K562 (cell line): ENCODE measurements around the gene UBL7. TPM values are rescaled to one million over a fixed set of nuclear protein-coding genes. Genes with fewer than 3 reads are reported as not detected.

Experiments used
- ATAC-seq: fragments of 200-7000 bp; cut with Tn5 transposase; 3 replicates; pipeline ENCODE4 v1.9.1; 2020; ENCODE audit warnings: moderate library complexity
- BruUV-seq: library from RNA; stranded (reverse); fragments of 400-500 nt; replicated peaks from 2 replicates; lab custom pipeline; 2021; lab: Mats Ljungman, UMichigan
- CTCF ChIA-PET: fragments of 300-600 bp; formaldehyde crosslinking; extraction: SDS; loops from one replicate; lab custom pipeline; 2021; ENCODE audit warnings: low intra/inter-chr PET ratio; lab: Yijun Ruan, JAX
- POLR2A ChIA-PET: fragments of 300-600, 350-650 bp; sonication (Branson Sonifier 250); formaldehyde crosslinking; extraction: SDS; loops from one replicate; lab custom pipeline; 2021; ENCODE audit warnings: antibody characterized with exemption, inconsistent platforms; lab: Yijun Ruan, JAX
- DNase-seq, 4 experiments: peaks; one replicate each; pipeline versions ENCODE4 v3.0.0 to v3.0.0-alpha.2; 2011 to 2018; ENCODE audit warnings: low spot score in 3 of 4, mixed read lengths in 3 of 4; ENCODE audit errors: extremely low read depth in 1 of 4
- FAIRE-seq: peaks from 2 replicates; lab custom pipeline; 2011; peaks lifted over from hg19 to GRCh38; lab: Jason Lieb, UNC
- H2AFZ ChIP-seq: 2 replicates; pipeline ENCODE4 v1.6.0; 2011; ENCODE audit warnings: low read depth, low read length, control low read depth, inconsistent platforms
- H3K27ac ChIP-seq: fragments of 200-600 bp; 3 replicates; pipeline ENCODE4 v1.8.0; 2011; ENCODE audit warnings: low read depth, mild to moderate bottlenecking, control low read depth, inconsistent platforms, low read length, moderate library complexity, mixed read lengths; ENCODE audit errors: extremely low read depth
- H3K27me3 ChIP-seq, 2 experiments: fragments of 300-600 bp in 1 of 2; 2 replicates in 1 of 2; 3 replicates in 1 of 2; pipeline versions ENCODE4 v1.6.0 to v1.8.0; 2011; ENCODE audit warnings: inconsistent platforms in 2 of 2, low read length in 2 of 2, mild to moderate bottlenecking in 1 of 2, mixed read lengths in 1 of 2, moderate library complexity in 1 of 2; ENCODE audit not compliant: control insufficient read depth in 2 of 2, insufficient read depth in 2 of 2
- H3K36me3 ChIP-seq: fragments of 300-600 bp; 3 replicates; pipeline ENCODE4 v1.8.0; 2011; ENCODE audit warnings: mild to moderate bottlenecking, low read length, inconsistent platforms; ENCODE audit not compliant: control insufficient read depth, insufficient read depth
- H3K4me1 ChIP-seq, 2 experiments: fragments of 200-600 bp in 1 of 2; replicated peaks in 1 of 2; 2 replicates in 1 of 2; 3 replicates in 1 of 2; pipeline versions ENCODE4 v1.5.1 to v1.8.0; 2011; ENCODE audit warnings: inconsistent platforms in 2 of 2, low read length in 2 of 2, mild to moderate bottlenecking in 1 of 2, mixed read lengths in 1 of 2, moderate library complexity in 1 of 2; ENCODE audit not compliant: control insufficient read depth in 2 of 2, insufficient read depth in 2 of 2
- H3K4me2 ChIP-seq: 2 replicates; pipeline ENCODE4 v1.6.1; 2011; ENCODE audit warnings: low read length, control low read depth, inconsistent platforms, mixed read lengths; ENCODE audit not compliant: insufficient read depth
- H3K4me3 ChIP-seq: fragments of 200-600 bp; sonication (generic), shearing (Covaris generic); 2 replicates; pipeline ENCODE4 v1.5.1; 2016; ENCODE audit warnings: control low read depth, inconsistent platforms
- H3K79me2 ChIP-seq: fragments of 200-600 bp; 3 replicates; pipeline ENCODE4 v1.8.0; 2011; ENCODE audit warnings: low read length, inconsistent platforms; ENCODE audit not compliant: control insufficient read depth, insufficient read depth
- H3K9ac ChIP-seq, 2 experiments: 2 replicates each; pipeline versions ENCODE4 v1.6.0 to v1.6.1; 2011; ENCODE audit warnings: low read depth in 2 of 2, low read length in 2 of 2, control low read depth in 1 of 2, inconsistent platforms in 1 of 2, mild to moderate bottlenecking in 1 of 2, mixed read lengths in 1 of 2; ENCODE audit not compliant: insufficient read depth in 1 of 2
- H3K9me1 ChIP-seq: one replicate; pipeline ENCODE4 v1.6.0; 2011; ENCODE audit warnings: inconsistent platforms, mild to moderate bottlenecking, low read length, moderate library complexity; ENCODE audit not compliant: control insufficient read depth, insufficient read depth
- H3K9me3 ChIP-seq: replicated peaks from 2 replicates; pipeline ENCODE4 v1.5.1; 2011; ENCODE audit warnings: low read depth, low read length, inconsistent platforms; ENCODE audit not compliant: control insufficient read depth, insufficient read depth
- H4K20me1 ChIP-seq: replicated peaks from 2 replicates; pipeline ENCODE4 v1.6.1; 2011; ENCODE audit warnings: low read length, inconsistent platforms, mixed read lengths; ENCODE audit not compliant: control insufficient read depth, insufficient read depth
- ARID1B ChIP-seq: fragments of 450-650 bp; IDR thresholded peaks from 2 replicates; pipeline ENCODE4 v1.6.1; 2016; ENCODE audit warnings: antibody characterized with exemption, mild to moderate bottlenecking, inconsistent platforms
- CEBPB ChIP-seq: fragments of 450-650 bp; IDR thresholded peaks from 2 replicates; pipeline ENCODE4 v1.6.1; 2016; ENCODE audit warnings: missing genetic modification characterization, missing compliant biosample characterization
- HNRNPLL ChIP-seq: fragments of 200-400 bp; formaldehyde crosslinking; IDR thresholded peaks from 2 replicates; pipeline ENCODE4 v1.6.1; 2017; ENCODE audit warnings: low read length, low read depth, mild to moderate bottlenecking; ENCODE audit not compliant: poor library complexity, severe bottlenecking
- MCM3 ChIP-seq: fragments of 450-650 bp; IDR thresholded peaks from 2 replicates; pipeline ENCODE4 v1.6.1; 2016
- NFXL1 ChIP-seq: fragments of 450-650 bp; formaldehyde crosslinking; IDR thresholded peaks from 2 replicates; pipeline ENCODE4 v1.4.0; 2021; ENCODE audit warnings: mild to moderate bottlenecking
- NUFIP1 ChIP-seq: fragments of 450-650 bp; IDR thresholded peaks from 2 replicates; pipeline ENCODE4 v1.6.1; 2018; ENCODE audit not compliant: partially characterized antibody
- ZEB2 ChIP-seq: fragments of 450-650 bp; IDR thresholded peaks from 2 replicates; pipeline ENCODE4 v1.6.1; 2016
- ZNF134 ChIP-seq: fragments of 250-450 bp; sonication (Bioruptor Pico); conservative IDR thresholded peaks from 2 replicates; pipeline ENCODE4 v1.4.0; 2020
- ZNF24 ChIP-seq: fragments of 450-650 bp; IDR thresholded peaks from 2 replicates; pipeline ENCODE4 v1.6.1; 2016
- ZNF311 ChIP-seq: fragments of 250-450 bp; sonication (Bioruptor Pico); IDR thresholded peaks from 2 replicates; pipeline ENCODE4 v1.4.0; 2020; ENCODE audit warnings: mild to moderate bottlenecking, moderate library complexity
- WGBS: fragments of 100-300 bp; shearing (Covaris generic); methylation state at CpG from one replicate; pipeline ENCODE4 v1.1.6; 2016; ENCODE audit warnings: low coverage, mixed read lengths; ENCODE audit not compliant: insufficient coverage; ENCODE audit errors: missing lambda C conversion rate; 5-methylcytosine and 5-hydroxymethylcytosine counted together
- in situ Hi-C: fragments of 300-500 bp; cut with MboI; formaldehyde crosslinking; loops from 4 replicates; pipeline ENCODE4 v1.15.0; 2018; ENCODE audit warnings: inconsistent platforms, mixed read lengths
- intact Hi-C: fragments of 100-400 bp; cut with micrococcal nuclease; formaldehyde crosslinking; loops from 2 replicates; pipeline ENCODE4 v1.14.2; 2022
- polyA plus RNA-seq, 8 experiments: library from polyadenylated mRNA; depleted of rRNA in 4 of 8; stranded (reverse) in 5 of 8; unstranded in 3 of 8; fragments of >200 nt; fragmentation: Nextera tagmentation in 2 of 8; fragmentation: Illumina TruSeq in 1 of 8; extraction: Ambion mirVana in 2 of 8; extraction: Trizol in 1 of 8; gene quantifications; 2 replicates each; pipeline versions ENCODE4 v1.2.1 to v1.2.3, GENCODE V29; 2011 to 2014; ENCODE audit warnings: inconsistent platforms in 1 of 8, missing spikeins in 1 of 8
- total RNA-seq, 7 experiments: library from RNA; depleted of rRNA in 6 of 7; stranded (reverse); fragments of >200 nt in 6 of 7; fragmentation: Illumina TruSeq in 2 of 7; extraction: Trizol in 2 of 7; gene quantifications; 2 replicates each; pipeline versions ENCODE4 v1.2.1 to v1.2.3, GENCODE V29; 2011 to 2021; ENCODE audit warnings: low replicate concordance in 1 of 7
- TF ChIP-seq, protein P1 (sequence below): fragments of 450-650 bp; IDR thresholded peaks from 2 replicates; pipeline ENCODE4 v1.7.0; 2016; ENCODE audit warnings: borderline replicate concordance
- TF ChIP-seq, protein P2 (sequence below), 2 experiments: IDR thresholded peaks; 2 replicates each; pipeline ENCODE4 v1.6.1; 2011; ENCODE audit warnings: borderline replicate concordance in 1 of 2, control low read depth in 1 of 2, low read depth in 1 of 2, low read length in 1 of 2, mild to moderate bottlenecking in 1 of 2, mixed read lengths in 1 of 2, moderate library complexity in 1 of 2; ENCODE audit not compliant: insufficient read depth in 1 of 2, insufficient read length in 1 of 2, poor library complexity in 1 of 2, severe bottlenecking in 1 of 2; ENCODE audit errors: extremely low read depth in 1 of 2
- TF ChIP-seq, protein P3 (sequence below): fragments of 450-650 bp; IDR thresholded peaks from 2 replicates; pipeline ENCODE4 v1.6.1; 2017; ENCODE audit warnings: mild to moderate bottlenecking, moderate library complexity
- TF ChIP-seq, protein P4 (sequence below): fragments of 450-650 bp; IDR thresholded peaks from 2 replicates; pipeline ENCODE4 v1.6.1; 2018; ENCODE audit not compliant: partially characterized antibody

Gene UBL7
- total and polyA plus RNA-seq, 9 of the 15 experiments (the other 6 are each of a cell fraction or from before 2014, with no cell fraction given): 19.2 to 63.4 (median 44.9) TPM

DNA sequence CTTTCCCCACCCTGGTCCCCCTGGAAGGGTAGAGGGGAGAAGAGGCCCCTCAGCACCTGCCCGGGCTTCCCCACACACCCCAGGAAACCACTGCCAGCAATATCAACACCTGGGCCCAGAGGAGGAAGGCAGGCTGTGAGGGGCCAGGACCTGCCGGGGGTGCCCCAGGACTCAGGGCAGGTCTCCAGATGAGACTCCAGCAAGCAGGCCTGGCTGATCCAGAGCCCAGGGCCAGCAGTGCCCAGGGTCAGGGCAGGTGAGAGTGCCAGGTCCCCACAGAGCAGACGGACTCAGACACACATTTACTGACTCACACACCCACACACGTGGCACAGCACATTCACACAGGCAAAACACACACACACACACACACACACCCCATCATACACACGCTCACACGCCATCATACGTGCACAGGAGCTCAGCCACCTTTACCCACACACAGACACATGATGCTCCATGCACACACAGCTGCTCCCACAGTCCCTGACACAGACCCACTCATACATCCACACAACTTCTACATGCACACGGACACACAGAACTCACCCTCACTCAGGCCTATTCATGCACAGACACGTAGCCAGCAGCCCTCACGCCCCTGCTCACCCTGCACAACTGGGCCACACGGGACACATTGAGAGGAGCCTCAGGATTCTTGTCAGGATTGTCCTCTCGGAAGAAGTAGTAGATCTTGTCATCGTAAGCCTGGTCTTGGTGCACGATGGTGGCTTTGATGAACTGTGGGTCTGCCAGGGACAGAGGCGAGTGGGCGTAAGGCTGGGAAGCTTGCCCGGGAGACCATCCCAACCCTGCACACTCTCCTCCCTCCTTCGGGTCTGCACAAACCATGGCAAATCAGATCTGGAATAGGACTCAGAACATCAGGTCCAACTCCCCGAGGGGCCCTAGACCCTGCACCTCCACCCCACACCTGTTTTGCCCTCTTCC lies 44.7 kb downstream of the UBL7 start:
- CTCF ChIA-PET: no interaction called here
- Histone ChIP-seq H3K4me1 (peaks cover 14 to 40% of the 10 kb centered on the region in 2 experiments; a peak in 4 of 5 replicates), H3K9ac (peak overlapping the region in 1 of 2 experiments; percentile 65; a peak in 2 of 4 replicates), H3K79me2 (peaks cover 28% of the 10 kb centered on the region), H2AFZ (no peak overlapping the region), H3K9me3 (no peaks in the 10 kb centered on the region), H3K4me3 (no peak overlapping the region), H3K27me3 (no peaks in the 10 kb centered on the region), H3K27ac (no peak overlapping the region), H3K4me2 (no peak overlapping the region), H3K36me3 (peaks cover 73% of the 10 kb centered on the region; the same call in 2 of the 3 replicates), H3K9me1 (peaks cover 6% of the 10 kb centered on the region), H4K20me1 (peaks cover 13% of the 10 kb centered on the region)
- in situ Hi-C loops: no loop called here
- ATAC-seq (no peak), FAIRE-seq (peak; percentile 23), DNase-seq (no peak)
- POLR2A ChIA-PET: no interaction called here
- 78% methylated on average over 19 of the region's 19 CpGs for WGBS
- BruUV-seq: no TSS peak
- intact Hi-C loops: no loop called here
- TF ChIP-seq, protein P1, sequence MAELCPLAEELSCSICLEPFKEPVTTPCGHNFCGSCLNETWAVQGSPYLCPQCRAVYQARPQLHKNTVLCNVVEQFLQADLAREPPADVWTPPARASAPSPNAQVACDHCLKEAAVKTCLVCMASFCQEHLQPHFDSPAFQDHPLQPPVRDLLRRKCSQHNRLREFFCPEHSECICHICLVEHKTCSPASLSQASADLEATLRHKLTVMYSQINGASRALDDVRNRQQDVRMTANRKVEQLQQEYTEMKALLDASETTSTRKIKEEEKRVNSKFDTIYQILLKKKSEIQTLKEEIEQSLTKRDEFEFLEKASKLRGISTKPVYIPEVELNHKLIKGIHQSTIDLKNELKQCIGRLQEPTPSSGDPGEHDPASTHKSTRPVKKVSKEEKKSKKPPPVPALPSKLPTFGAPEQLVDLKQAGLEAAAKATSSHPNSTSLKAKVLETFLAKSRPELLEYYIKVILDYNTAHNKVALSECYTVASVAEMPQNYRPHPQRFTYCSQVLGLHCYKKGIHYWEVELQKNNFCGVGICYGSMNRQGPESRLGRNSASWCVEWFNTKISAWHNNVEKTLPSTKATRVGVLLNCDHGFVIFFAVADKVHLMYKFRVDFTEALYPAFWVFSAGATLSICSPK: no peak
- TF ChIP-seq ZNF311 (CRISPR knock-in tag) (no peak), ZNF24 (no peak), NFXL1 (CRISPR knock-in tag) (no peak), ZEB2 (no peak), NUFIP1 (no peak), ZNF134 (CRISPR knock-in tag) (no peak), CEBPB (tag) (no peak), ARID1B (no peak), MCM3 (no peak), HNRNPLL (no peak)
- TF ChIP-seq, protein P2, sequence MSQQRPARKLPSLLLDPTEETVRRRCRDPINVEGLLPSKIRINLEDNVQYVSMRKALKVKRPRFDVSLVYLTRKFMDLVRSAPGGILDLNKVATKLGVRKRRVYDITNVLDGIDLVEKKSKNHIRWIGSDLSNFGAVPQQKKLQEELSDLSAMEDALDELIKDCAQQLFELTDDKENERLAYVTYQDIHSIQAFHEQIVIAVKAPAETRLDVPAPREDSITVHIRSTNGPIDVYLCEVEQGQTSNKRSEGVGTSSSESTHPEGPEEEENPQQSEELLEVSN (IDR thresholded peaks at IDR 0.05; ENCODE audit: borderline replicate concordance in 1 of 2, extremely low read depth in 1 of 2, insufficient read depth in 1 of 2, insufficient read length in 1 of 2, low read depth in 1 of 2, low read length in 1 of 2, poor library complexity in 1 of 2, severe bottlenecking in 1 of 2): no peak
- TF ChIP-seq, protein P3, sequence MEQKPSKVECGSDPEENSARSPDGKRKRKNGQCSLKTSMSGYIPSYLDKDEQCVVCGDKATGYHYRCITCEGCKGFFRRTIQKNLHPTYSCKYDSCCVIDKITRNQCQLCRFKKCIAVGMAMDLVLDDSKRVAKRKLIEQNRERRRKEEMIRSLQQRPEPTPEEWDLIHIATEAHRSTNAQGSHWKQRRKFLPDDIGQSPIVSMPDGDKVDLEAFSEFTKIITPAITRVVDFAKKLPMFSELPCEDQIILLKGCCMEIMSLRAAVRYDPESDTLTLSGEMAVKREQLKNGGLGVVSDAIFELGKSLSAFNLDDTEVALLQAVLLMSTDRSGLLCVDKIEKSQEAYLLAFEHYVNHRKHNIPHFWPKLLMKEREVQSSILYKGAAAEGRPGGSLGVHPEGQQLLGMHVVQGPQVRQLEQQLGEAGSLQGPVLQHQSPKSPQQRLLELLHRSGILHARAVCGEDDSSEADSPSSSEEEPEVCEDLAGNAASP: no peak
- TF ChIP-seq, protein P4, sequence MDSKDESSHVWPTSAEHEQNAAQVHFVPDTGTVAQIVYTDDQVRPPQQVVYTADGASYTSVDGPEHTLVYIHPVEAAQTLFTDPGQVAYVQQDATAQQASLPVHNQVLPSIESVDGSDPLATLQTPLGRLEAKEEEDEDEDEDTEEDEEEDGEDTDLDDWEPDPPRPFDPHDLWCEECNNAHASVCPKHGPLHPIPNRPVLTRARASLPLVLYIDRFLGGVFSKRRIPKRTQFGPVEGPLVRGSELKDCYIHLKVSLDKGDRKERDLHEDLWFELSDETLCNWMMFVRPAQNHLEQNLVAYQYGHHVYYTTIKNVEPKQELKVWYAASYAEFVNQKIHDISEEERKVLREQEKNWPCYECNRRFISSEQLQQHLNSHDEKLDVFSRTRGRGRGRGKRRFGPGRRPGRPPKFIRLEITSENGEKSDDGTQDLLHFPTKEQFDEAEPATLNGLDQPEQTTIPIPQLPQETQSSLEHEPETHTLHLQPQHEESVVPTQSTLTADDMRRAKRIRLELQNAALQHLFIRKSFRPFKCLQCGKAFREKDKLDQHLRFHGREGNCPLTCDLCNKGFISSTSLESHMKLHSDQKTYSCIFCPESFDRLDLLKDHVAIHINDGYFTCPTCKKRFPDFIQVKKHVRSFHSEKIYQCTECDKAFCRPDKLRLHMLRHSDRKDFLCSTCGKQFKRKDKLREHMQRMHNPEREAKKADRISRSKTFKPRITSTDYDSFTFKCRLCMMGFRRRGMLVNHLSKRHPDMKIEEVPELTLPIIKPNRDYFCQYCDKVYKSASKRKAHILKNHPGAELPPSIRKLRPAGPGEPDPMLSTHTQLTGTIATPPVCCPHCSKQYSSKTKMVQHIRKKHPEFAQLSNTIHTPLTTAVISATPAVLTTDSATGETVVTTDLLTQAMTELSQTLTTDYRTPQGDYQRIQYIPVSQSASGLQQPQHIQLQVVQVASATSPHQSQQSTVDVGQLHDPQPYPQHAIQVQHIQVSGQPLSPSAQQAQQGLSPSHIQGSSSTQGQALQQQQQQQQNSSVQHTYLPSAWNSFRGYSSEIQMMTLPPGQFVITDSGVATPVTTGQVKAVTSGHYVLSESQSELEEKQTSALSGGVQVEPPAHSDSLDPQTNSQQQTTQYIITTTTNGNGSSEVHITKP: no peak
